ENCODE results near the gene ABCG2.

The ABCG2 gene

GRCh38 chr4:88064410-88064809, 94.0 kb downstream of the ABCG2 start:
- DNase-seq (ENCODE audit: low read depth in 2 of 2) = no peak

- no peak for DNase-seq (ENCODE audit: low read depth in 2 of 2)
Observed at GRCh38 chr4:88063634-88064296, 94.7 kb downstream of the ABCG2 start.

GRCh38 chr4:88062843-88063242, 95.6 kb downstream of the ABCG2 start:
- DNase-seq (ENCODE audit: low read depth in 2 of 2) = no peak

- DNase-seq (ENCODE audit: low read depth in 2 of 2) = no peak
Observed at GRCh38 chr4:88062311-88062710, 96.1 kb downstream of the ABCG2 start.

- no peak for DNase-seq (ENCODE audit: low read depth in 2 of 2)
Observed at GRCh38 chr4:88060431-88060830, 98.0 kb downstream of the ABCG2 start.

- no peak for DNase-seq (ENCODE audit: low read depth in 2 of 2)
Observed at GRCh38 chr4:88059766-88060165, 98.7 kb downstream of the ABCG2 start.

GRCh38 chr4:88058295-88058694, 100.1 kb downstream of the ABCG2 start:
- no peak for DNase-seq (ENCODE audit: low read depth in 2 of 2)

- DNase-seq (ENCODE audit: low read depth in 2 of 2) = no peak
Observed at GRCh38 chr4:88054901-88055300, 103.5 kb downstream of the ABCG2 start.

GRCh38 chr4:88054229-88054628, 104.2 kb downstream of the ABCG2 start:
- no peak for DNase-seq (ENCODE audit: low read depth in 2 of 2)

- no peak for DNase-seq (ENCODE audit: low read depth in 2 of 2)
Observed at GRCh38 chr4:88045021-88045420, 113.4 kb downstream of the ABCG2 start.

GRCh38 chr4:88043586-88044340, 114.7 kb downstream of the ABCG2 start:
- DNase-seq (ENCODE audit: low read depth in 2 of 2) = no peak

GRCh38 chr4:88043001-88043400, 115.4 kb downstream of the ABCG2 start:
- DNase-seq (ENCODE audit: low read depth in 2 of 2) = no peak

GRCh38 chr4:88041626-88042025, 116.8 kb downstream of the ABCG2 start:
- DNase-seq (ENCODE audit: low read depth in 2 of 2) = no peak

GRCh38 chr4:88040707-88041106, 117.7 kb downstream of the ABCG2 start:
- no peak for DNase-seq (ENCODE audit: low read depth in 2 of 2)

Data from stimulated activated CD4-positive, alpha-beta T cell treated with anti-CD3 and anti-CD28 coated beads, Interleukin-1b, Interleukin-23, amount 100 ng/mL, for 1 hour (primary cell).